HG03108 (cell line): ENCODE measurements around the gene ZNF208.
"Not testable (repeated sequence)": the region's sequence is repeated elsewhere in the genome, so short reads cannot be mapped to it uniquely, and the experiment has no call there.

Experiments
- ATAC-seq: cut with Tn5 transposase; IDR thresholded peaks from one replicate; pipeline ENCODE4 v1.9.1; 2021; ENCODE audit warnings: moderate library complexity; ENCODE audit not compliant: unreplicated experiment

Gene ZNF208

GRCh38 chr19:22010437-22011143, at the start of gene ZNF208:
Gene ZNF208 (minus strand): TSS chr19:22010943. CDS start chr19:22010794, 149 bp downstream.
- not testable (repeated sequence) for ATAC-seq

DNA sequence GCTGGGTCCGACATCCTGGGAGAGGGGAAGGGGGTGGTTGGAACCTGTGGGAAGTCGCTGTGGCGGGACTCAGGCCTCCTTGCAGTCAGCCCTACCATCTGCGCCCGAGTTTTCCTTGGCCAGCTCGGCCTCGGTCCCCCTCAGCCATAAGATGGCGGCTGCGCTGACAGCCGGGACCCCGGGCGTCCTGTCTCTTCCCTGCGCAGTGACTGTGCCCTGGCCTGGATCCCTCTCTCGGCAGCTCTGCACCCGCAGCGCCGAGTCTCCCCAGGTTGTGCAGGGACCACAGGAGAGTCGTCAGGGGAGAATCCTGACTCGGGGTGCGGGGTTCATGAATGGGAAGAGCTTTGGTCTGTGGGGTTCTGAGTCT, 41.9 kb upstream of the ZNF208 start:
- ATAC-seq = peak; percentile 29

DNA sequence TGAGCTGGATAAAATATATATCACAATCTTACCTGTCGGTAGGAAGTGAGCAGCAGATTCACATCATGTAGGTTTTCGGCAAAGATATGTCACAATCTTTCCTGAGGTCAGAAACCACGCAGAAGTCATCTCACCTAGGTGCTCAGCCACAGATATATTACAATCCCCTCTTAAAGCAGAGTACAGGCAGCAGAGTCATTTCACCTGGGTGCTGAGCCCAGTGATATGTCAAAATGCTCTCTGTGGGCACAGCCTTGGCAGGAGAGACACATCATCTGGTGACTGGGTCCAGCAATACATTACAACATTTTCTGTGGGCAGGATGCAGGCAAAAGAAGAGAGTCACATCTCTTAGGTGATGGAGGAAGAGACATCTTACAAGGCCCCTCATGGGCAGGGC, 30.4 kb upstream of the ZNF208 start:
- ATAC-seq = not testable (repeated sequence)

DNA sequence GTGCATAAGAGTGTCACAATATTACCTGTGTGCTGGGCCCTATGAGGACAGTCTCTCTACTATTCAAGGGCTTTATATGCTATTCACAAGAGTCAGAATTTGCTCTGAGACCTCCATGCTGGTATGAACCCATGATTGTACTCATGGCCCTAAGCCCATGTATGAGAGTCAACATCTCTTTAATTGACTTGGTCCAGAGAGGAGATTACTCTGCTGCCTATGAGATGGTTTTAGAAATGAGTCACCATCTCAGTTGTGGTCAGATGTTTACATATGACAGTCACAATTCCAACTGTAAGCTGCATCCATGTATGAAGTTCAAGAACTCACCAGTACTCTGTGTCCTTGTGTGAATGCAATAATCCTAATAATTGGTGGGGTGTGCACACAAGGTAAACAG, 19.9 kb upstream of the ZNF208 start:
- ATAC-seq = no peak

GRCh38 chr19:22026687-22027086, 15.9 kb upstream of the ZNF208 start:
- no peak for ATAC-seq

DNA sequence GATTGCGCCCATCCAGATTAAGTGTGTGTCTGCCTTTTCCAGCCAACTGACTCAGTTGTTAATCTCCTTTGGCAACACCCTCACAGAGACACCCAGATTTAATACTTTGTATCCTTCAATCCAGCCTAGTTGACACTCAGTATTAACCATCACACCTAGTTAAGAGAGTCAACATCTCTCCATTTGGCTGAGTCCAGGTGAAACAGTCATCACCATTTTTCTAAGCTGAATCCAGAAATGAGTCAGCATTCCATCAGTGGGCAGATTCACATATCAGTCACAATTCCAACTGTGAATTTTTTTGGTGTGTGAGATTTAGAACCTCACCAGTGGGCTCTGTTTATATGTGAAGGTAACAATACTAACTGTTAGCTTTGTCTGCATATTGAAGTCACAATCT, 14.8 kb upstream of the ZNF208 start:
- not testable (repeated sequence) for ATAC-seq

GRCh38 chr19:21970466-21970865, 40.3 kb downstream of the ZNF208 start:
- ATAC-seq = no peak

- ATAC-seq = no peak
Measured at GRCh38 chr19:21947775-21948174, 63.0 kb downstream of the ZNF208 start.

GRCh38 chr19:21940684-21941083, 70.1 kb downstream of the ZNF208 start:
- ATAC-seq = no peak

DNA sequence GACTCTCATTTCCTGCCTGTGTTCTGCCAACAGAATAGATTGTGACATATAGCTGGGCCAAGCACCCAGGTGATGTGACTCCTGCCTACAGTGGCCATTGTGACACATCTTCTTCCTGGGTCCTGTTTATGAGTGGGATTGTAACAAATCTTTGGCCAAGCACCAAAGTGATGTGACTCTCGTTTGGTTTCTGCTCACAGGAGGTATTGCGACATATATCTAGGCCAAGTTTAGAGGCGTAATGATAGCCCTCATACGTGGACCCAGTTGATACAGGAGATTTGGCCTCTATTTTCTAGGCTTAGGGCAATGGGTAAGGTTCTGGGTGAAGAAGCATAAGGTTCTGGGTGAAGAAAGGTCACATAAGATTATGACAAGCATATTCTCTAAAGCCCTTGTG, 76.2 kb downstream of the ZNF208 start:
- ATAC-seq = no peak

- no peak for ATAC-seq
Measured at GRCh38 chr19:21934131-21934530, 76.6 kb downstream of the ZNF208 start.

GRCh38 chr19:21922276-21922675, 88.5 kb downstream of the ZNF208 start:
- no peak for ATAC-seq

DNA sequence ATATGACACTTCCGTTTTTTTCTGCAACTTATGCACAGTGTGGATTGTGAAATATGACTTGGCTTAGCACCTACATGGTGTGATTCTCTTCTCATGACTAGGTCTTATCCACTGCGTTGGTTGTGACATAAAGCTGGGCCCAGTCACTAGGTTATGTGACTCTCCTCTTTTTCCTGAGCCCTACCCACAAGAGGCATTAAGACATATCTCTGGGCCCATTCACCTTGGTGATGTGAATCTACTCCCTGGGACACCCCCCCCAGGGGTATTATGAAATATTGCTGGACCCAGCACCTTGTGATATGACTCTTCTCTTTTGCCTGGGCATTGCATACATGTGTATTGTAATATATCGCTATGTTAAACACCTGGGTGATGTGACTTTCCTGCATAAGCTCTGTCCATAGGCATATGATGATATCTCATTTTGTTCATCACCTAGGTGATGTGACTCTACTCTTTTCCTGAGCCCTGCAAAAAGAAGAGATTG, 89.0 kb downstream of the ZNF208 start:
- no peak for ATAC-seq

- no peak for ATAC-seq
Measured at GRCh38 chr19:21915411-21915810, 95.3 kb downstream of the ZNF208 start.

DNA sequence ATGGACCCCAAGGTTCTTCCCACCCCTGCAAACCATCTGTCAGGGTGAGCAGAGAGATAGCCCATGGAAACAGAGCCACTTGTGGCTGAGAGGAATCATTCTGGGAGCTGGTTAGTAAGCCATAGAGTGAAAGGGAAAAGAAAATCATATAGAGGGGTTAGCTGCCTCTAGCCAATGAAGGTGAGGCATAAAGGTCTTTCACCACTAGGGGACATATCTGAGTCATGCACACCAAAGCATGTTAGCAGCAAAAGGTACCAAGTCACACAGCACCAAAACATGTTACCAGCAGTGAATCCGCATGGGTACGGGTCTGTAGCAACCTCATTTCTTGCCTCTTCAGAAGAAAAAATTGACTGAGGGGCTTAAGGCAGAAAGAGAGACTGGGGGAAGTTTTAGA, 98.1 kb downstream of the ZNF208 start:
- no peak for ATAC-seq

- ATAC-seq = no peak
Measured at GRCh38 chr19:21910318-21910717, 100.4 kb downstream of the ZNF208 start.

GRCh38 chr19:21908066-21908465, 102.7 kb downstream of the ZNF208 start:
- ATAC-seq = no peak

GRCh38 chr19:21907516-21907915, 103.2 kb downstream of the ZNF208 start:
- no peak for ATAC-seq

DNA sequence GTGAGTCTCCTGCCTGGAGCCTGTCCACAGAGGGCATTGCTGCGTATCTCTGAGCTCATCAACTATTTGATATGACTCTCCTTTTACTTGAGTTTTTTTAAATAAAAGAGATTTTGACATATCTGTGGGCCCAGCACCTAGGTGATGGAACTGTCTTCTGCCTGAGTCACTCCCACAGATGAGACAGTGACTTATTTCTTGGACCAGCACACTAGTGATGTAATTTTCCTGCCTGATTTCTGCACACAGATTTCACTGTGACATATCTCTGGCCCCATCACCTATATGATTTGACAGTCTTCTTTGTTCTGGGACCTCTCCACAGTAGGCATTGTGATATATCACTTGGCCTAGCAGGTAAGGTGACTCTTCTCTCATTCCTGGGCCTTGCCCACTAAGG, 108.2 kb downstream of the ZNF208 start:
- ATAC-seq = no peak

GRCh38 chr19:21901861-21902260, 108.9 kb downstream of the ZNF208 start:
- no peak for ATAC-seq

DNA sequence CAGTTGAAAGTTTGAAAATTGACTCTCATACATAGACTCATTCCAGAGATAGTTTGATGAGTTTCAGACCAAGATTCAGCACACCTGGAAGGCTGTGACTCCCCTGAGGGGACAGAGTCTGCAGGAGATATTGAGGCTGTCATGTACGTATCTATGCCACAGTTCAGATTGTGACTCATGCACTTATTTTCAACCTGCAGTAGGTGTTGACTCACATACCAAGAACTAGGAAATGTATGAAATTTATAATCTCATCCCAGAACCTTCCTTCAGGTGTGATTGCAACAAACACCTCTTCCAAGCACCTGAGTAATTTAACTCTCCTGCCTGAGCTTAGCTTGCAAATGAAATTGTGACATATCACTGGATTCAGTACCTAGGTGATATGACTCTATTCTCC, 110.3 kb downstream of the ZNF208 start:
- no peak for ATAC-seq

- ATAC-seq = no peak
Measured at GRCh38 chr19:21891086-21891485, 119.7 kb downstream of the ZNF208 start.

- ATAC-seq = not testable (repeated sequence)
Measured at GRCh38 chr19:21890017-21890416, 120.7 kb downstream of the ZNF208 start.
